ENCODE results near the gene GPR137C.

DNA sequence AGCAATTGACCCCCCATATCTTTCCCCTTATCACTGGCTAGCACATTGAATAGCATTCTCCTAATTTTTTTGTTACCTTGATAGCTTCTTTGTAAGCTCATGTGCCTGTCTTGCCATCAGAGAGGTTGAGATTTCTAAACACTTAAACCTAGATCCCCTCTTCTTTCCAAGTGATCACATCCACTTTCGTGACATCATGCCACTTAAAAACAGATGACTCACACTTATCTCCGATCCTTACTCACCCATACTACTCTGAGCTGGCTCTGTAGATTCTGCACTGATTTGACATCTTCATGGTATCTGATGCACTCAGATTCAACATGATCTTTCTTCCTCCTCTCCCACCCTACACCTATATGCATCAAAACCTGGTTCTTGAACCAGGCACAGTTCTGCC is 10.5 kb downstream of the GPR137C start:
- TF ChIP-seq, protein P1, sequence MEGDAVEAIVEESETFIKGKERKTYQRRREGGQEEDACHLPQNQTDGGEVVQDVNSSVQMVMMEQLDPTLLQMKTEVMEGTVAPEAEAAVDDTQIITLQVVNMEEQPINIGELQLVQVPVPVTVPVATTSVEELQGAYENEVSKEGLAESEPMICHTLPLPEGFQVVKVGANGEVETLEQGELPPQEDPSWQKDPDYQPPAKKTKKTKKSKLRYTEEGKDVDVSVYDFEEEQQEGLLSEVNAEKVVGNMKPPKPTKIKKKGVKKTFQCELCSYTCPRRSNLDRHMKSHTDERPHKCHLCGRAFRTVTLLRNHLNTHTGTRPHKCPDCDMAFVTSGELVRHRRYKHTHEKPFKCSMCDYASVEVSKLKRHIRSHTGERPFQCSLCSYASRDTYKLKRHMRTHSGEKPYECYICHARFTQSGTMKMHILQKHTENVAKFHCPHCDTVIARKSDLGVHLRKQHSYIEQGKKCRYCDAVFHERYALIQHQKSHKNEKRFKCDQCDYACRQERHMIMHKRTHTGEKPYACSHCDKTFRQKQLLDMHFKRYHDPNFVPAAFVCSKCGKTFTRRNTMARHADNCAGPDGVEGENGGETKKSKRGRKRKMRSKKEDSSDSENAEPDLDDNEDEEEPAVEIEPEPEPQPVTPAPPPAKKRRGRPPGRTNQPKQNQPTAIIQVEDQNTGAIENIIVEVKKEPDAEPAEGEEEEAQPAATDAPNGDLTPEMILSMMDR (conservative IDR thresholded peaks at IDR 0.05; ENCODE audit: low read depth, low read length) = no peak
- TF ChIP-seq BHLHE40 (IDR thresholded peaks at IDR 0.05; ENCODE audit: low read depth, low read length) (no peak; the same call in 1 of the 2 replicates), RCOR1 (IDR thresholded peaks at IDR 0.05; ENCODE audit: insufficient replicate concordance, low read length) (no peak)
